SJSA1 (cell line): ENCODE data around the gene RETNLB. TPM values are rescaled to one million over a fixed set of nuclear protein-coding genes. Genes with fewer than 3 reads are reported as not detected.

Experiments
- DNase-seq, 2 experiments: peaks; one replicate each; pipeline ENCODE4 v3.0.0-alpha.2; 2015 to 2020; ENCODE audit warnings: low spot score in 2 of 2, low read depth in 1 of 2
- H3K27ac ChIP-seq: fragments of 250-450 bp; sonication (Bioruptor Pico); 2 replicates; pipeline ENCODE4 v1.5.1; 2020; ENCODE audit warnings: mild to moderate bottlenecking, moderate library complexity
- H3K27me3 ChIP-seq: fragments of 250-450 bp; sonication (Bioruptor Pico); replicated peaks from 2 replicates; pipeline ENCODE4 v1.5.1; 2020; ENCODE audit warnings: mild to moderate bottlenecking, moderate library complexity
- H3K36me3 ChIP-seq: fragments of 250-450 bp; sonication (Bioruptor Pico); 2 replicates; pipeline ENCODE4 v1.5.1; 2020; ENCODE audit warnings: mild to moderate bottlenecking
- H3K4me1 ChIP-seq: fragments of 250-450 bp; sonication (Bioruptor Pico); replicated peaks from 2 replicates; pipeline ENCODE4 v1.6.1; 2021; ENCODE audit warnings: mild to moderate bottlenecking
- H3K4me3 ChIP-seq: fragments of 250-450 bp; sonication (Bioruptor Pico); 2 replicates; pipeline ENCODE4 v1.5.1; 2020; ENCODE audit warnings: mild to moderate bottlenecking
- H3K9me3 ChIP-seq: fragments of 250-450 bp; sonication (Bioruptor Pico); replicated peaks from 2 replicates; pipeline ENCODE4 v1.5.1; 2020; ENCODE audit warnings: mild to moderate bottlenecking
- total RNA-seq: library from RNA; depleted of rRNA; stranded (reverse); fragments of >200 nt; shearing (Covaris generic); gene quantifications from 2 replicates; pipeline ENCODE4 v1.2.3, GENCODE V29; 2014; rRNA removed

Gene RETNLB
- total RNA-seq, result not detected in 2 replicates

GRCh38 chr3:108757404-108757982 is at the start of gene RETNLB:
TSS of gene RETNLB (minus strand) at chr3:108757410. CDS start at chr3:108757185, 225 bp downstream.
- Histone ChIP-seq H3K4me1 (no peaks in the 10 kb centered on the region), H3K27me3 (no peaks in the 10 kb centered on the region), H3K9me3 (no peaks in the 10 kb centered on the region), H3K36me3 (no peaks in the 10 kb centered on the region), H3K27ac (no peak within 1 kb of the TSS), H3K4me3 (no peak within 1 kb of the TSS)
- no peak for DNase-seq

- no peaks in the 10 kb centered on the region for H3K9me3 ChIP-seq
- H3K27ac ChIP-seq, result no peak overlapping the region
- H3K27me3 ChIP-seq, result no peaks in the 10 kb centered on the region
- H3K4me3 ChIP-seq, result no peak overlapping the region
- no peaks in the 10 kb centered on the region for H3K4me1 ChIP-seq
- no peaks in the 10 kb centered on the region for H3K36me3 ChIP-seq
- no peak for DNase-seq
Measured at GRCh38 chr3:108806316-108806715, 49.1 kb upstream of the RETNLB start.

GRCh38 chr3:108804966-108805365 is 47.8 kb upstream of the RETNLB start:
- H3K4me1 ChIP-seq, result no peaks in the 10 kb centered on the region
- H3K9me3 ChIP-seq, result no peaks in the 10 kb centered on the region
- no peaks in the 10 kb centered on the region for H3K27me3 ChIP-seq
- H3K4me3 ChIP-seq, result no peak overlapping the region
- no peaks in the 10 kb centered on the region for H3K36me3 ChIP-seq
- DNase-seq, result no peak
- no peak overlapping the region for H3K27ac ChIP-seq

- Histone ChIP-seq H3K36me3 (no peaks in the 10 kb centered on the region), H3K9me3 (no peaks in the 10 kb centered on the region), H3K27ac (no peak overlapping the region), H3K4me3 (no peak overlapping the region), H3K4me1 (no peaks in the 10 kb centered on the region), H3K27me3 (no peaks in the 10 kb centered on the region)
- DNase-seq, result no peak
Measured at GRCh38 chr3:108804437-108804836, 47.2 kb upstream of the RETNLB start.

GRCh38 chr3:108791473-108791872 is 34.3 kb upstream of the RETNLB start:
- DNase-seq, result no peak
- no peaks in the 10 kb centered on the region for H3K36me3 ChIP-seq
- no peaks in the 10 kb centered on the region for H3K27me3 ChIP-seq
- no peaks in the 10 kb centered on the region for H3K4me1 ChIP-seq
- H3K27ac ChIP-seq, result no peak overlapping the region
- no peak overlapping the region for H3K4me3 ChIP-seq
- H3K9me3 ChIP-seq, result no peaks in the 10 kb centered on the region

- Histone ChIP-seq H3K36me3 (no peaks in the 10 kb centered on the region), H3K27me3 (no peaks in the 10 kb centered on the region), H3K27ac (no peak overlapping the region), H3K4me3 (no peak overlapping the region), H3K4me1 (no peaks in the 10 kb centered on the region), H3K9me3 (no peaks in the 10 kb centered on the region)
- no peak for DNase-seq
Measured at GRCh38 chr3:108780235-108780634, 23.0 kb upstream of the RETNLB start.

GRCh38 chr3:108779496-108779895 is 22.3 kb upstream of the RETNLB start:
- Histone ChIP-seq H3K27me3 (no peaks in the 10 kb centered on the region), H3K27ac (no peak overlapping the region), H3K9me3 (no peaks in the 10 kb centered on the region), H3K4me1 (no peaks in the 10 kb centered on the region), H3K36me3 (no peaks in the 10 kb centered on the region), H3K4me3 (no peak overlapping the region)
- no peak for DNase-seq

GRCh38 chr3:108775649-108776048 is 18.4 kb upstream of the RETNLB start:
- DNase-seq, result no peak
- H3K4me1 ChIP-seq, result no peaks in the 10 kb centered on the region
- H3K27me3 ChIP-seq, result no peaks in the 10 kb centered on the region
- H3K9me3 ChIP-seq, result no peaks in the 10 kb centered on the region
- no peak overlapping the region for H3K4me3 ChIP-seq
- H3K36me3 ChIP-seq, result no peaks in the 10 kb centered on the region
- H3K27ac ChIP-seq, result no peak overlapping the region

- Histone ChIP-seq H3K27ac (no peak overlapping the region), H3K27me3 (0 out of 2 replicates have a peak, but pooled peaks cover 3% of the 10 kb centered on the region), H3K4me3 (no peak overlapping the region), H3K9me3 (no peaks in the 10 kb centered on the region), H3K4me1 (no peaks in the 10 kb centered on the region), H3K36me3 (no peaks in the 10 kb centered on the region)
- DNase-seq, result no peak
Measured at GRCh38 chr3:108767253-108767652, 10.0 kb upstream of the RETNLB start.

- H3K36me3 ChIP-seq, result no peaks in the 10 kb centered on the region
- no peaks in the 10 kb centered on the region for H3K9me3 ChIP-seq
- H3K4me1 ChIP-seq, result no peaks in the 10 kb centered on the region
- no peaks in the 10 kb centered on the region for H3K27me3 ChIP-seq
- no peak for DNase-seq
- no peak overlapping the region for H3K4me3 ChIP-seq
- no peak overlapping the region for H3K27ac ChIP-seq
Measured at GRCh38 chr3:108755686-108756085, 1.5 kb downstream of the RETNLB start.

GRCh38 chr3:108744762-108745161 is 12.4 kb downstream of the RETNLB start:
- Histone ChIP-seq H3K9me3 (no peaks in the 10 kb centered on the region), H3K36me3 (no peaks in the 10 kb centered on the region), H3K27ac (no peak overlapping the region), H3K4me1 (no peaks in the 10 kb centered on the region), H3K4me3 (no peak overlapping the region), H3K27me3 (no peaks in the 10 kb centered on the region)
- DNase-seq, result no peak

GRCh38 chr3:108742929-108743328 is 14.3 kb downstream of the RETNLB start:
- Histone ChIP-seq H3K36me3 (no peaks in the 10 kb centered on the region), H3K27ac (no peak overlapping the region), H3K4me3 (no peak overlapping the region), H3K9me3 (no peaks in the 10 kb centered on the region), H3K4me1 (no peaks in the 10 kb centered on the region), H3K27me3 (no peaks in the 10 kb centered on the region)
- DNase-seq, result no peak

GRCh38 chr3:108736821-108737220 is 20.4 kb downstream of the RETNLB start:
- Histone ChIP-seq H3K36me3 (no peaks in the 10 kb centered on the region), H3K27ac (no peak overlapping the region), H3K4me1 (no peaks in the 10 kb centered on the region), H3K27me3 (no peaks in the 10 kb centered on the region), H3K4me3 (no peak overlapping the region), H3K9me3 (no peaks in the 10 kb centered on the region)
- no peak for DNase-seq

GRCh38 chr3:108728934-108729333 is 28.3 kb downstream of the RETNLB start:
- Histone ChIP-seq H3K27me3 (no peaks in the 10 kb centered on the region; the same call in 1 of the 2 replicates), H3K36me3 (no peaks in the 10 kb centered on the region), H3K4me3 (no peak overlapping the region), H3K27ac (no peak overlapping the region), H3K9me3 (no peaks in the 10 kb centered on the region), H3K4me1 (no peaks in the 10 kb centered on the region)
- DNase-seq, result no peak

GRCh38 chr3:108728105-108728504 is 29.1 kb downstream of the RETNLB start:
- no peak for DNase-seq
- Histone ChIP-seq H3K27ac (no peak overlapping the region), H3K27me3 (no peaks in the 10 kb centered on the region; the same call in 1 of the 2 replicates), H3K4me3 (no peak overlapping the region), H3K36me3 (no peaks in the 10 kb centered on the region), H3K4me1 (no peaks in the 10 kb centered on the region), H3K9me3 (no peaks in the 10 kb centered on the region)
